ENCODE measurements around the gene ZNF232. TPM values are rescaled to one million over a fixed set of nuclear protein-coding genes. Genes with fewer than 3 reads are reported as not detected.
A peak's percentile ranks its signal among the peaks of the same experiment; 100 is the strongest.

ZNF232 gene
- 24.1 and 24.8 TPM in 2 replicates for total RNA-seq (2014; rRNA removed; shearing (Covaris generic))
- 21.5 and 24.9 TPM in 2 replicates for polyA plus RNA-seq (2016; fragmentation: Nextera tagmentation; extraction: Ambion mirVana)
- long read RNA-seq, transcript ZNF232-205 (5 exons, 1,553 nt), result major isoform, 7 of 37 reads
- long read RNA-seq, partial matches to known transcripts, result 8 of 37 reads
- long read RNA-seq, other reads (novel, unspliced or antisense), result 19 of 37 reads

GRCh38 chr17:5111402-5112204 is at the start of gene ZNF232:
Gene ZNF232, minus strand, starts transcription at chr17:5111878. Its CDS starts 56 bp downstream, at chr17:5111822.
- TF ChIP-seq ZNF462 (CRISPR knock-in tag; IDR thresholded peaks at IDR 0.05) (no peak), POLR2AphosphoS5 (IDR thresholded peaks at IDR 0.05; ENCODE audit: low read depth) (peak; percentile 88), ZNF114 (CRISPR knock-in tag; IDR thresholded peaks at IDR 0.05) (no peak), ETS1 (IDR thresholded peaks at IDR 0.05) (peak; percentile 87), STAT1 (IDR thresholded peaks at IDR 0.05; ENCODE audit: unreplicated experiment) (no peak), NANOG (IDR thresholded peaks at IDR 0.05; ENCODE audit: borderline replicate concordance) (no peak), EZH2 (IDR thresholded peaks at IDR 0.05; ENCODE audit: low read depth, unreplicated experiment) (no peak), EZH2phosphoT487 (IDR thresholded peaks at IDR 0.05; ENCODE audit: unreplicated experiment) (no peak), REST (IDR thresholded peaks at IDR 0.05; ENCODE audit: unreplicated experiment) (no peak), ZNF331 (CRISPR knock-in tag; IDR thresholded peaks at IDR 0.05; ENCODE audit: low read depth) (no peak), CTCF (conservative IDR thresholded peaks at IDR 0.05; ENCODE audit: low read depth in 2 of 2) (no peak), CREB1 (CRISPR knock-in tag; IDR thresholded peaks at IDR 0.05; ENCODE audit: low read depth) (peak; percentile 32), JUNB (IDR thresholded peaks at IDR 0.05; ENCODE audit: unreplicated experiment) (no peak)
- Histone ChIP-seq H2AFZ (peak within 1 kb of the TSS; percentile 94), H3K4me3 (peak within 1 kb of the TSS; percentile 77), H3K27ac (ENCODE audit: low read depth) (peak within 1 kb of the TSS; percentile 94), H3K36me3 (ENCODE audit: insufficient read depth) (peaks cover 33% of the 10 kb centered on the region), H3K4me2 (peak within 1 kb of the TSS; percentile 82), H3F3A (replicated peaks; ENCODE audit: low read depth) (0 out of 2 replicates have a peak, but pooled peaks cover 4% of the 10 kb centered on the region), H3K79me2 (replicated peaks; ENCODE audit: insufficient read depth) (peaks cover 27% of the 10 kb centered on the region), H4K20me1 (replicated peaks; ENCODE audit: insufficient read depth) (peaks cover 6% of the 10 kb centered on the region), H3K4me1 (ENCODE audit: insufficient read depth) (peaks cover 11% of the 10 kb centered on the region), H3K9me2 (ENCODE audit: insufficient read depth) (no peaks in the 10 kb centered on the region), H3K27me3 (ENCODE audit: insufficient read depth) (peaks cover 17% of the 10 kb centered on the region)
- peak within 1 kb of the TSS; percentile 80 for H3K4me3 Mint-ChIP-seq
- peaks cover 6% of the 10 kb centered on the region for H3K4me1 Mint-ChIP-seq
- H3K36me3 Mint-ChIP-seq (ENCODE audit: low read depth), result peaks cover 52% of the 10 kb centered on the region
- DNase-seq (ENCODE audit: low spot score) (peak; percentile 98), ATAC-seq (peak; percentile 92)
- peaks cover 15% of the 10 kb centered on the region for H3K27me3 Mint-ChIP-seq (ENCODE audit: insufficient read depth, low read depth, poor library complexity)
- peak within 1 kb of the TSS; percentile 97 for H3K27ac Mint-ChIP-seq
- peaks cover 14% of the 10 kb centered on the region; the same call in 2 of the 3 replicates for H3K9me3 Mint-ChIP-seq

Data from GM23338 (cell line).